Measurements from ENCODE around the gene INS. TPM values are rescaled to one million over a fixed set of nuclear protein-coding genes. Genes with fewer than 3 reads are reported as not detected.

INS gene
- total and polyA plus RNA-seq, 2 of the 4 experiments (the other 2 are of a cell fraction) = not detected

- H4K8ac ChIP-seq (ENCODE audit: low read depth in 2 of 2, low read length in 2 of 2) = no peak overlapping the region
- no peak overlapping the region for H4K5ac ChIP-seq (ENCODE audit: low read depth, low read length)
- H3K79me1 ChIP-seq (ENCODE audit: low read depth in 1 of 2, low read length in 2 of 2) = peaks cover 0 to 3% of the 10 kb centered on the region in 2 experiments; a peak in 2 of 4 replicates
- CTCF ChIA-PET = no interaction called here
- POLR2A ChIA-PET (ENCODE audit: unreplicated experiment) = no interaction called here
- no peak overlapping the region for H3K23ac ChIP-seq (ENCODE audit: low read depth, low read length)
- no peak overlapping the region for H3K4me3 ChIP-seq (ENCODE audit: insufficient read depth, low read depth, low read length)
- ATAC-seq (ENCODE audit: low read depth) (no peak), DNase-seq (no peak)
- peaks cover 2% of the 10 kb centered on the region; the same call in 1 of the 2 replicates for H3K27me3 ChIP-seq (ENCODE audit: control insufficient read depth, insufficient read depth, low read length)
- no peak overlapping the region for H4K91ac ChIP-seq (ENCODE audit: insufficient read depth, low read depth, low read length)
- in situ Hi-C loops (cut with MboI; ENCODE audit: low sequenced_read_pairs) (no loop called here), intact Hi-C loops (cut with micrococcal nuclease) (no loop called here), dilution Hi-C loops (cut with HindIII; ENCODE audit: low sequenced_read_pairs, unreplicated experiment) (no loop called here)
- H2AK5ac ChIP-seq (ENCODE audit: low read depth, low read length) = no peak overlapping the region
- no peak overlapping the region for H3K27ac ChIP-seq (ENCODE audit: insufficient read depth, low read length)
- peaks cover 1% of the 10 kb centered on the region; the same call in 1 of the 2 replicates for H3K36me3 ChIP-seq (ENCODE audit: control insufficient read depth, insufficient read depth, low read length)
- no peak overlapping the region for H3K9ac ChIP-seq (ENCODE audit: low read depth, low read length)
- peaks cover 4% of the 10 kb centered on the region for H3K9me1 ChIP-seq (ENCODE audit: insufficient read depth, low read length)
- no peak overlapping the region for H3K56ac ChIP-seq (ENCODE audit: extremely low read depth, insufficient read depth, low read length)
- no peak overlapping the region for H2BK120ac ChIP-seq (ENCODE audit: low read depth, low read length)
- no TSS peak for BruUV-seq (replicated peaks)
- H2BK5ac ChIP-seq (ENCODE audit: low read depth, low read length, poor library complexity, severe bottlenecking) = no peak overlapping the region
- no peak overlapping the region for H3K14ac ChIP-seq (replicated peaks; ENCODE audit: low read depth, low read length)
- TF ChIP-seq USF2 (IDR thresholded peaks at IDR 0.05; ENCODE audit: low read depth, low read length) (no peak), NFE2L2 (IDR thresholded peaks at IDR 0.05; ENCODE audit: low read depth, low read length) (no peak), BHLHE40 (IDR thresholded peaks at IDR 0.05; ENCODE audit: low read depth, low read length) (no peak), CHD1 (IDR thresholded peaks at IDR 0.05; ENCODE audit: low read depth, low read length) (no peak), SMC3 (IDR thresholded peaks at IDR 0.05; ENCODE audit: low read depth, low read length) (no peak), CEBPB (IDR thresholded peaks at IDR 0.05; ENCODE audit: low read depth, low read length) (no peak), RCOR1 (IDR thresholded peaks at IDR 0.05; ENCODE audit: insufficient replicate concordance, low read length) (no peak)
- peaks cover 8% of the 10 kb centered on the region for H3K4me1 ChIP-seq (ENCODE audit: control insufficient read depth, insufficient read depth, low read length)
- H3K18ac ChIP-seq (ENCODE audit: low read depth, low read length) = no peak overlapping the region
- H3K9me3 ChIP-seq (ENCODE audit: control insufficient read depth, insufficient read depth, low read length) = no peaks in the 10 kb centered on the region
- H2BK20ac ChIP-seq (ENCODE audit: low read depth, low read length) = no peak overlapping the region
- H3K4me2 ChIP-seq (ENCODE audit: low read depth, low read length) = no peak overlapping the region
- WGBS, 2 experiments (ENCODE audit: extremely low coverage in 2 of 2, insufficient read length in 1 of 2) = 62% methylated on average over 1 of the region's 2 CpGs; no CpG with 5 or more reads in 1 of the 2 experiments
- H3K4ac ChIP-seq (ENCODE audit: low read depth, low read length) = no peak overlapping the region
- H2AFZ ChIP-seq (replicated peaks; ENCODE audit: low read length, poor library complexity) = no peak overlapping the region
- H4K20me1 ChIP-seq (ENCODE audit: insufficient read depth, low read length) = peaks cover 7% of the 10 kb centered on the region; the same call in 1 of the 2 replicates
- no peak overlapping the region for H2BK15ac ChIP-seq (ENCODE audit: low read depth, low read length)
- H2AK9ac ChIP-seq (replicated peaks; ENCODE audit: low read depth, low read length, poor library complexity) = no peak overlapping the region
Measured at GRCh38 chr11:2126520-2127085, 34.4 kb downstream of the INS start.

All from IMR-90 (cell line).